OCI-LY1 (cell line): ENCODE measurements around the gene SH3BGRL2.

ENCODE experiments used
- H2AFZ ChIP-seq: fragments of 200-600 bp; sonication (generic), shearing (Covaris generic); 2 replicates; pipeline ENCODE4 v1.6.0; 2014; ENCODE audit warnings: antibody characterized with exemption, mild to moderate bottlenecking, low read length
- H3F3A ChIP-seq: fragments of 200-600 bp; sonication (generic), shearing (Covaris generic); 2 replicates; pipeline ENCODE4 v1.6.0; 2014; ENCODE audit warnings: mild to moderate bottlenecking, antibody characterized with exemption, low read length, moderate library complexity; ENCODE audit not compliant: insufficient read depth
- H3K27ac ChIP-seq: fragments of 200-600 bp; sonication (generic); 2 replicates; pipeline ENCODE4 v1.5.1; 2014; ENCODE audit warnings: low read length, mixed run types, mild to moderate bottlenecking, low read depth; ENCODE audit not compliant: poor library complexity, severe bottlenecking
- H3K27me3 ChIP-seq: fragments of 200-600 bp; sonication (generic); 2 replicates; pipeline ENCODE4 v1.6.0; 2014; ENCODE audit warnings: antibody characterized with exemption, mild to moderate bottlenecking, low read length, moderate library complexity; ENCODE audit not compliant: insufficient read depth
- H3K36me3 ChIP-seq: fragments of 200-600 bp; sonication (generic); 2 replicates; pipeline ENCODE4 v1.6.1; 2014; ENCODE audit warnings: mild to moderate bottlenecking, antibody characterized with exemption, low read length, moderate library complexity, mixed read lengths; ENCODE audit not compliant: insufficient read depth
- H3K4me1 ChIP-seq: fragments of 200-600 bp; sonication (generic); 2 replicates; pipeline ENCODE4 v1.5.1; 2014; ENCODE audit warnings: mild to moderate bottlenecking, low read length, moderate library complexity; ENCODE audit not compliant: insufficient read depth, severe bottlenecking
- H3K4me2 ChIP-seq: fragments of 200-600 bp; sonication (generic), shearing (Covaris generic); 2 replicates; pipeline ENCODE4 v1.6.1; 2014; ENCODE audit warnings: low read length
- H3K4me3 ChIP-seq: fragments of 200-600 bp; sonication (generic); 2 replicates; pipeline ENCODE4 v1.5.1; 2014; ENCODE audit warnings: low read length, low read depth, mild to moderate bottlenecking, mixed read lengths; ENCODE audit not compliant: poor library complexity, severe bottlenecking
- H3K79me2 ChIP-seq: fragments of 200-600 bp; shearing (Covaris generic); 2 replicates; pipeline ENCODE4 v1.6.1; 2016; ENCODE audit warnings: mixed run types, low read length, mixed read lengths; ENCODE audit not compliant: insufficient read depth
- H3K9ac ChIP-seq: fragments of 200-600 bp; sonication (generic), shearing (Covaris generic); 2 replicates; pipeline ENCODE4 v1.6.1; 2014; ENCODE audit warnings: mild to moderate bottlenecking, low read length, mixed read lengths
- H3K9me2 ChIP-seq: fragments of 200-600 bp; sonication (generic), shearing (Covaris generic); 2 replicates; pipeline ENCODE4 v1.6.1; 2014; ENCODE audit warnings: low read depth, mild to moderate bottlenecking, low read length, mixed read lengths
- H3K9me3 ChIP-seq: fragments of 200-600 bp; shearing (Covaris generic); 2 replicates; pipeline ENCODE4 v1.6.1; 2014; ENCODE audit warnings: low read length, mixed read lengths
- H4K20me1 ChIP-seq: fragments of 200-600 bp; sonication (generic), shearing (Covaris generic); 2 replicates; pipeline ENCODE4 v1.6.0; 2016; ENCODE audit warnings: mild to moderate bottlenecking, low read length; ENCODE audit not compliant: insufficient read depth
- EZH2 ChIP-seq: fragments of 200-600 bp; sonication (generic), shearing (Covaris generic); IDR thresholded peaks from 2 replicates; pipeline ENCODE4 v1.8.0; 2017; ENCODE audit warnings: borderline replicate concordance, mixed run types, mild to moderate bottlenecking, antibody characterized with exemption, low read length, moderate library complexity, mixed read lengths
- TF ChIP-seq, protein P1 (sequence below): fragments of 200-600 bp; sonication (generic), shearing (Covaris generic); IDR thresholded peaks from 2 replicates; pipeline ENCODE4 v1.5.1; 2017; ENCODE audit warnings: mild to moderate bottlenecking, antibody characterized with exemption, low read length, moderate library complexity, mixed read lengths

The SH3BGRL2 gene

DNA sequence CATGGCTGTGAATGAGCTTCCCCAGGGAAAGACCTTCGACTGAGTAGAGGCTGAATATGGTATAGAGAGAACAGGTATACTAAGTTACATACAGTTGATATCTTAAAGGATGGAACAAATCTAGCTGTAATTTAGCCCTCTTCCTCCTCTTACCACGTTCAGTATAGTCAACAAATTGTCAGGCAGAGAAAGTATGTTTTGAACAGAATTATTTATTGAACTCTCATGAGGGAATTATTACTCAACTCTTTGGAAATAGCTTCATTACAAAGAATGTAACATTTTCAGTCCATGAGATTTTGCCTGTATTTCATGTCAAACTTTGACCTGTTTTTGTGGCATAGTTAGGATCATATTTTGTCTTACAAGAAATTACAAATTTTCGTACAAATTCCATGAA, 63.0 kb downstream of the SH3BGRL2 start:
- Histone ChIP-seq H3K9me2 (no peaks in the 10 kb centered on the region), H3F3A (no peaks in the 10 kb centered on the region), H3K27ac (no peak overlapping the region)

DNA sequence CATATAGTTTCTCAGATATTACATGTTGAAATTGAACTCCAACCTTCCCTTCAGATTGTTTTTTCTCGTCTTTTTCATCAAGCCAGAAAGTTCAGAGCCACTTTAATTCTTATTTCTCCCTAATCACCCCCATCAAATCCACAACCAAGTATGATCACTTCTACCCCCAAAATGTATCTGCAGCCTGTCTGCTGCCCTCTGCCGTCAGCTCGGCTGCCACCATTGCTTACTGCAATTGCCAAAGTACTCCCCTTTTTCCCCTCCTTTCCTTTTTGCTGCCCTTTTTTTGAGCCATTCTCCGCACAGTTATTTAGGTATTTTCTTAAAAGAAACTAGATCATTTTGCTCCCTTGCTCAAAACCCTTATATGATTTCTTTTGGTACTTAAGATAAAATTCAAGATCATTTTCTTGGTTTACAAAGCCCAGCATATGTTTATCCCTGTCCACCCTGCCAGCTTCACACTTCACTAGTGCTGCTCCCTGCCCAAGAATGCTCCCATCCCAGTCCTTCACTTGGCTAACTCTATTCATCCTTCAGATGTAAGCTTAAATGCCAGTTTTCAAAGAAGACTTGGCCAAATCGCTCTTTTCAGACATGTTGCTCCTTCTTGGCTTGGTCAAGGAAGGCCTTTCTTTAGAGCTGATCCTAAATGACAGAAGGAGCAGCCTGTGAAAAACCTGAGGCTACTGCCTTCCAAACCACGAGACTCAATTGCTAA, 63.7 kb downstream of the SH3BGRL2 start:
- Histone ChIP-seq H3K4me2 (no peak overlapping the region), H3K9ac (no peak overlapping the region), H3K4me1 (no peaks in the 10 kb centered on the region), H3K4me3 (no peak overlapping the region), H3K27me3 (no peaks in the 10 kb centered on the region), H3K36me3 (no peaks in the 10 kb centered on the region), H3K9me3 (no peaks in the 10 kb centered on the region), H3F3A (no peaks in the 10 kb centered on the region), H2AFZ (no peak overlapping the region), H3K9me2 (no peaks in the 10 kb centered on the region), H4K20me1 (no peaks in the 10 kb centered on the region), H3K27ac (no peak overlapping the region), H3K79me2 (no peaks in the 10 kb centered on the region)
- TF ChIP-seq EZH2: no peak
- TF ChIP-seq, protein P1, sequence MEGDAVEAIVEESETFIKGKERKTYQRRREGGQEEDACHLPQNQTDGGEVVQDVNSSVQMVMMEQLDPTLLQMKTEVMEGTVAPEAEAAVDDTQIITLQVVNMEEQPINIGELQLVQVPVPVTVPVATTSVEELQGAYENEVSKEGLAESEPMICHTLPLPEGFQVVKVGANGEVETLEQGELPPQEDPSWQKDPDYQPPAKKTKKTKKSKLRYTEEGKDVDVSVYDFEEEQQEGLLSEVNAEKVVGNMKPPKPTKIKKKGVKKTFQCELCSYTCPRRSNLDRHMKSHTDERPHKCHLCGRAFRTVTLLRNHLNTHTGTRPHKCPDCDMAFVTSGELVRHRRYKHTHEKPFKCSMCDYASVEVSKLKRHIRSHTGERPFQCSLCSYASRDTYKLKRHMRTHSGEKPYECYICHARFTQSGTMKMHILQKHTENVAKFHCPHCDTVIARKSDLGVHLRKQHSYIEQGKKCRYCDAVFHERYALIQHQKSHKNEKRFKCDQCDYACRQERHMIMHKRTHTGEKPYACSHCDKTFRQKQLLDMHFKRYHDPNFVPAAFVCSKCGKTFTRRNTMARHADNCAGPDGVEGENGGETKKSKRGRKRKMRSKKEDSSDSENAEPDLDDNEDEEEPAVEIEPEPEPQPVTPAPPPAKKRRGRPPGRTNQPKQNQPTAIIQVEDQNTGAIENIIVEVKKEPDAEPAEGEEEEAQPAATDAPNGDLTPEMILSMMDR: peak; percentile 42

More for the DNA sequence above, 63.0 kb downstream of the SH3BGRL2 start:
- TF ChIP-seq, protein P1: no peak
- TF ChIP-seq EZH2: no peak
- Histone ChIP-seq H3K27me3 (no peaks in the 10 kb centered on the region), H3K4me3 (no peak overlapping the region), H3K79me2 (no peaks in the 10 kb centered on the region), H4K20me1 (no peaks in the 10 kb centered on the region), H3K9ac (no peak overlapping the region), H3K36me3 (no peaks in the 10 kb centered on the region), H3K4me2 (no peak overlapping the region), H3K4me1 (no peaks in the 10 kb centered on the region), H2AFZ (no peak overlapping the region), H3K9me3 (no peaks in the 10 kb centered on the region)

DNA sequence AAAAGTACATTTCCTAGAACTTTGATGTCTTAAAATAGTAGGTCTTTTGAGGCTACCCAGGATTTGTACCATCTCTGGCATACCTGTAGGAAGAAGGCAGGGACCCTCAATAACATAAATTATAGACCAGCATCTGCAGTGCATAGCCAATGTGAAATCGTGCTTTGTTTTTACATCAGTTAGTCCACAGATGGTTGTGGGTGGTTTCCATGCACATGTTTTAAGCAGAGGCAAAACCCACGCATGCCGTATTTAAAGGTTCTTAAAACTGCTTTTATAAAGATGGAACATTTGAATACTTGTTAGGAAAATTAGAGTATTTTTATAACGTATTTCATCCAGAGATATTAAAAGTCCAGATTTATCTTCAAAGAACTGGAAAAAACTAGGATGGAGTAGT, 66.3 kb downstream of the SH3BGRL2 start:
- no peak overlapping the region for H3K27ac ChIP-seq
- H3F3A ChIP-seq: no peaks in the 10 kb centered on the region
- no peaks in the 10 kb centered on the region for H4K20me1 ChIP-seq
- no peaks in the 10 kb centered on the region for H3K9me3 ChIP-seq
- no peak overlapping the region for H3K9ac ChIP-seq
- no peaks in the 10 kb centered on the region for H3K4me1 ChIP-seq
- no peaks in the 10 kb centered on the region for H3K9me2 ChIP-seq
- no peaks in the 10 kb centered on the region for H3K36me3 ChIP-seq
- H3K27me3 ChIP-seq: no peaks in the 10 kb centered on the region
- H3K4me2 ChIP-seq: no peak overlapping the region
- no peaks in the 10 kb centered on the region for H3K79me2 ChIP-seq
- no peak for TF ChIP-seq EZH2
- TF ChIP-seq, protein P1: no peak
- H3K4me3 ChIP-seq: no peak overlapping the region
- H2AFZ ChIP-seq: no peak overlapping the region
